Ovary (tissue), 3 donors: ENCODE measurements around the gene SBNO2.

Source experiments
- CTCF ChIP-seq, 3 donors: fragments of 450-650 bp in 2 of 3; fragments of 200-600 bp in 1 of 3; IDR thresholded peaks; one replicate each; pipeline versions ENCODE4 v1.5.1 to v1.8.0; 2016 to 2022; ENCODE audit warnings: antibody characterized with exemption in 3 of 3, mild to moderate bottlenecking in 1 of 3
- EP300 ChIP-seq: sonication (generic); formaldehyde crosslinking; IDR thresholded peaks from one replicate; pipeline ENCODE4 v1.6.1; 2017; ENCODE audit warnings: antibody characterized with exemption
- POLR2A ChIP-seq: fragments of 450-650 bp; IDR thresholded peaks from one replicate; pipeline ENCODE4 v1.6.1; 2017; ENCODE audit warnings: antibody characterized with exemption, mild to moderate bottlenecking, moderate library complexity
- donor health status: DM: no; HTN: no; CAD: no.

GRCh38 chr19:1109032-1109551 is 65.0 kb downstream of the SBNO2 start:
- TF ChIP-seq POLR2A: no peak
- no peak for TF ChIP-seq CTCF (IDR thresholded peaks at IDR 0.05)
- TF ChIP-seq EP300: no peak
